ENCODE measurements around the gene BMP8A. TPM values are rescaled to one million over a fixed set of nuclear protein-coding genes. Genes with fewer than 3 reads are reported as not detected.

The BMP8A gene
- total RNA-seq, 4 donors from 2014 or later = 0.40 to 4.0 (median 1.2) TPM

DNA sequence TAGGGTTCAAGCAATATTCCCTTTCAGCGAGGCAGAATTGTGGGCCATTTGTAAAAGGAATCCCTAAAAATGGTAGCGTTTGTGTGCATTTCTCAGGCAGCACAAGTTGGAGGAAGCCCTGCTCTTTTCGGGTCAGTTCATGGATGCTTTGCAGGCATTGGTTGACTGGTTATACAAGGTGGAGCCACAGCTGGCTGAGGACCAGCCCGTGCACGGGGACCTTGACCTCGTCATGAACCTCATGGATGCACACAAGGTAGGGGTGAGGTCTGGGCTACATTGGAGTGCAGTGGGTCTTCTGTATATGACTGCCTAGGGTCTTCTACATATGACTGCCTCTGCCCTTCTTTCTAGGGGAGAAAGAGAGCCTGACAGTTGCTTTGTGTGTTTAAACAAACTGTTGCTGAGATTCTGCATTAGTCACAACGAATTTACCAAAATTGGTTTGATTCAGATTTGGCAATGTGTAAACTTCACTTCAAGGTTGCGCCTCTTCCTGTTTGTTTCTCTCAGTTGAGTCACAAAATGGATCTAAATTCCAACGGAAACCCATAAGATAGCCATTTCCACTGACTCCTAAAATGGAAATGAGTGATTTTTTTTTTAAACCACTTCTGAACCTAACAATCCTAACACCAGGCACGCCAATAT lies 40.4 kb upstream of the BMP8A start:
- Histone ChIP-seq H3K4me3 (no peak overlapping the region), H3K9me3 (no peaks in the 10 kb centered on the region), H3K27me3 (no peaks in the 10 kb centered on the region), H3K4me1 (peaks cover 0 to 26% (median 0%) of the 10 kb centered on the region in 3 donors), H3K36me3 (peaks cover 26 to 99% of the 10 kb centered on the region in 2 donors), H3K27ac (peak overlapping the region in 3 of 4 donors; percentile 15 to 29 (median 26))
- 60 to 63% methylated on average over 4 to 6 of the region's 10 CpGs for WGBS, 2 donors (ENCODE audit: low coverage in 1 of 2)
- ATAC-seq = no peak
- TF ChIP-seq POLR2A (IDR thresholded peaks at IDR 0.05) (no peak), POLR2AphosphoS5 (IDR thresholded peaks at IDR 0.05) (no peak), EP300 (IDR thresholded peaks at IDR 0.05) (no peak)
- TF ChIP-seq, protein P1, sequence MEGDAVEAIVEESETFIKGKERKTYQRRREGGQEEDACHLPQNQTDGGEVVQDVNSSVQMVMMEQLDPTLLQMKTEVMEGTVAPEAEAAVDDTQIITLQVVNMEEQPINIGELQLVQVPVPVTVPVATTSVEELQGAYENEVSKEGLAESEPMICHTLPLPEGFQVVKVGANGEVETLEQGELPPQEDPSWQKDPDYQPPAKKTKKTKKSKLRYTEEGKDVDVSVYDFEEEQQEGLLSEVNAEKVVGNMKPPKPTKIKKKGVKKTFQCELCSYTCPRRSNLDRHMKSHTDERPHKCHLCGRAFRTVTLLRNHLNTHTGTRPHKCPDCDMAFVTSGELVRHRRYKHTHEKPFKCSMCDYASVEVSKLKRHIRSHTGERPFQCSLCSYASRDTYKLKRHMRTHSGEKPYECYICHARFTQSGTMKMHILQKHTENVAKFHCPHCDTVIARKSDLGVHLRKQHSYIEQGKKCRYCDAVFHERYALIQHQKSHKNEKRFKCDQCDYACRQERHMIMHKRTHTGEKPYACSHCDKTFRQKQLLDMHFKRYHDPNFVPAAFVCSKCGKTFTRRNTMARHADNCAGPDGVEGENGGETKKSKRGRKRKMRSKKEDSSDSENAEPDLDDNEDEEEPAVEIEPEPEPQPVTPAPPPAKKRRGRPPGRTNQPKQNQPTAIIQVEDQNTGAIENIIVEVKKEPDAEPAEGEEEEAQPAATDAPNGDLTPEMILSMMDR (IDR thresholded peaks at IDR 0.05) = no peak

DNA sequence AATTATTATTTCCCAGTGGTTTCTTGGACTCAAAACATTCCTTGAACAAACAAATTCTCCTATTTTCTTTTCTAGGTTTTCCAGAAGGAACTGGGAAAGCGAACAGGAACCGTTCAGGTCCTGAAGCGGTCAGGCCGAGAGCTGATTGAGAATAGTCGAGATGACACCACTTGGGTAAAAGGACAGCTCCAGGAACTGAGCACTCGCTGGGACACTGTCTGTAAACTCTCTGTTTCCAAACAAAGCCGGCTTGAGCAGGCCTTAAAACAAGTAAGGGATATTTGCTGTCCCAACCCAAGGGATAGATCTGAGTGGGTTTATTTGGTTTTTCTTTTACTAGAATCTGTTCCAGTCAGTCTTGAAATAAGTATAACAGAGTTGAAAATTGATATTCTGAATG lies 39.4 kb upstream of the BMP8A start:
- ATAC-seq = no peak
- 76 to 86% methylated on average over 7 of the region's 7 CpGs for WGBS, 2 donors (ENCODE audit: low coverage in 1 of 2)
- Histone ChIP-seq H3K27me3 (no peaks in the 10 kb centered on the region), H3K9me3 (no peaks in the 10 kb centered on the region), H3K4me3 (no peak overlapping the region), H3K4me1 (peaks cover 0 to 26% (median 0%) of the 10 kb centered on the region in 3 donors), H3K27ac (peak overlapping the region in 2 of 4 donors; percentile 26 to 29), H3K36me3 (peaks cover 20 to 100% of the 10 kb centered on the region in 2 donors)
- TF ChIP-seq, protein P1 (IDR thresholded peaks at IDR 0.05) = no peak
- TF ChIP-seq POLR2AphosphoS5 (IDR thresholded peaks at IDR 0.05) (no peak), EP300 (IDR thresholded peaks at IDR 0.05) (no peak), POLR2A (IDR thresholded peaks at IDR 0.05) (no peak)

DNA sequence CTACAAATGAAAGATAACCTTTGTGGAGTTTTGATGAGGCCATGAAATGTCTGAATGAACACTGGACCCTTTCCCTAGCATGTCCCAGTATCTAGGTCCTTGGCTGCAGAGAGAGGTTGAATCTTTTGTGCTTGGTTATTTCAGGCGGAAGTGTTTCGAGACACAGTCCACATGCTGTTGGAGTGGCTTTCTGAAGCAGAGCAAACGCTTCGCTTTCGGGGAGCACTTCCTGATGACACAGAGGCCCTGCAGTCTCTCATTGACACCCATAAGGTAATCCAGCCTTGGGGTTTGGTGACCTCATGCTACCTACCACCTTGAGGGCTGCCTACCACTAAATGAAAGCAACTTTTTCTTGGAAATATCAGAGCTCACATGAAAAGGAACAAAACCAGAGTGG lies 38.9 kb upstream of the BMP8A start:
- no peak for ATAC-seq
- 60 to 86% methylated on average over 1 to 5 of the region's 5 CpGs for WGBS, 2 donors (ENCODE audit: low coverage in 1 of 2)
- H3K36me3 ChIP-seq = peaks cover 17 to 100% of the 10 kb centered on the region in 2 donors

DNA sequence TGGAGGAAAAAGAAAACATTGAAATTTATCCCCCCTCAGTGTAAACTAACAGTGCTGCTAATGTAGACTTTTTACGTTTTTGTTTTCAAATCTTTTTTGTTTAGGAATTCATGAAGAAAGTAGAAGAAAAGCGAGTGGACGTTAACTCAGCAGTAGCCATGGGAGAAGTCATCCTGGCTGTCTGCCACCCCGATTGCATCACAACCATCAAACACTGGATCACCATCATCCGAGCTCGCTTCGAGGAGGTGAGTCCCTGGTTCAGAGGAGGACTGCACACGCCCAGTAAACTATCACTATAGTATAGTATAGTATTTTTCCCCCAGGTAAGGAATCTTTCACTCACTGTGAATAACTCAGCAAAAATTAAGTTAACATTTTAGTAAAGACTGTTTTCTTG lies 37.8 kb upstream of the BMP8A start:
- Histone ChIP-seq H3K4me1 (peaks cover 0 to 26% (median 0%) of the 10 kb centered on the region in 3 donors), H3K36me3 (peaks cover 13 to 100% of the 10 kb centered on the region in 2 donors), H3K4me3 (no peak overlapping the region), H3K9me3 (no peaks in the 10 kb centered on the region), H3K27ac (peak overlapping the region in 1 of 4 donors; percentile 32), H3K27me3 (no peaks in the 10 kb centered on the region)
- TF ChIP-seq, protein P1 (IDR thresholded peaks at IDR 0.05) = no peak
- TF ChIP-seq POLR2AphosphoS5 (IDR thresholded peaks at IDR 0.05) (peak; percentile 42), POLR2A (IDR thresholded peaks at IDR 0.05) (no peak), EP300 (IDR thresholded peaks at IDR 0.05) (no peak)
- ATAC-seq = peak; percentile 80
- WGBS, 2 donors (ENCODE audit: low coverage in 1 of 2) = 47 to 49% methylated on average over 8 of the region's 8 CpGs

More for the DNA sequence above, 38.9 kb upstream of the BMP8A start:
- Histone ChIP-seq H3K27ac (peak overlapping the region in 3 of 4 donors; percentile 3 to 29 (median 26)), H3K4me1 (peaks cover 0 to 26% (median 0%) of the 10 kb centered on the region in 3 donors), H3K9me3 (no peaks in the 10 kb centered on the region), H3K4me3 (no peak overlapping the region), H3K27me3 (no peaks in the 10 kb centered on the region)
- TF ChIP-seq EP300 (IDR thresholded peaks at IDR 0.05) (no peak), POLR2A (IDR thresholded peaks at IDR 0.05) (no peak), POLR2AphosphoS5 (IDR thresholded peaks at IDR 0.05) (no peak)
- TF ChIP-seq, protein P1 (IDR thresholded peaks at IDR 0.05) = no peak

DNA sequence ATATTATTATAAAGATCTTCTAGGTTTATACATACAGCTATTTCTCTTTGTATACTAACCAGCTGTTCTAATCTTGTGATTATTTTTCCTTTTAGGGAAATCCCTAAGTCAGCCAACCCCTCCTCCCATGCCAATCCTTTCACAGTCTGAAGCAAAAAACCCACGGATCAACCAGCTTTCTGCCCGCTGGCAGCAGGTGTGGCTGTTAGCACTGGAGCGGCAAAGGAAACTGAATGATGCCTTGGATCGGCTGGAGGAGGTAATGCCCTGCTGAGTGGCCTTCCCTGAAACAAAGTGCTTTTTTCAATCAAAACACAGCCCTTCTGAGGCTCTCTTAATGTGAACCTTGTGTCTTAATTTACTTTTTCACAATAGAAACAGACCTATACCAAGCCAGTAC lies 32.4 kb upstream of the BMP8A start:
- Histone ChIP-seq H3K36me3 (peaks cover 18 to 100% of the 10 kb centered on the region in 2 donors), H3K27me3 (no peaks in the 10 kb centered on the region), H3K4me3 (no peak overlapping the region), H3K27ac (peak overlapping the region in 2 of 4 donors; percentile 18 to 33), H3K9me3 (no peaks in the 10 kb centered on the region), H3K4me1 (peaks cover 0 to 13% (median 0%) of the 10 kb centered on the region in 3 donors)
- WGBS, 2 donors (ENCODE audit: low coverage in 1 of 2) = 60 to 82% methylated on average over 1 to 4 of the region's 4 CpGs
- TF ChIP-seq, protein P1 (IDR thresholded peaks at IDR 0.05) = no peak
- TF ChIP-seq POLR2AphosphoS5 (IDR thresholded peaks at IDR 0.05) (no peak), POLR2A (IDR thresholded peaks at IDR 0.05) (no peak), EP300 (IDR thresholded peaks at IDR 0.05) (no peak)
- ATAC-seq = no peak

Data from gastroesophageal sphincter (tissue), 4 donors.